ENCODE measurements around the gene GNG2.

The GNG2 gene

GRCh38 chr14:51895375-51895774, 35.0 kb downstream of the GNG2 start:
- DNase-seq = no peak

DNA sequence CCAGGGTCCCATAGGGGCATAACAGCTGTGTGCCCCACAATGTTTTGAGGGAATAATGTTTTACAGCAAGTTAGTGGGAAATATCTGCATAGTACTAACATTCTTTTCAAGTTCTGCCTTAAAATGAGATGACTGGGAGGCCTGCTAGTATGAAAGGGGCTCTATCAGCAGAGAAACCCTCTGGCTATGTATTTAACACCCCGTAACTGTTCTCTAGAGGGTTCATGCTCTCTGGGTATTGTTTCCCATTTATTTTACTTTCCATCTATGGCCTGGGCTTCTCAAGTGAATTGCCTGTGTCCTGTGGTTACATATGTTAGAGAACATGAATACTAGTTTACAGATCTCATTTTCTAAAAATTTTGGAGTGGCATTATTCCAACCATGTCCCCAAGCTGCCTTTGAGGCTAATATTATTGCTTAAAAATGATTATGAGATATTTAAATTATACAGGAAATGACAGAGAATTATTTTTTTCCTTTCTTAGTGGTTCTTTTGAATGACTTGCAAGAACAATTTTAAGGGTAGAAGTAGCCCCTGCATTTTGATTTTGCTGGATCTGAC, 37.5 kb downstream of the GNG2 start:
- no peak for DNase-seq

DNA sequence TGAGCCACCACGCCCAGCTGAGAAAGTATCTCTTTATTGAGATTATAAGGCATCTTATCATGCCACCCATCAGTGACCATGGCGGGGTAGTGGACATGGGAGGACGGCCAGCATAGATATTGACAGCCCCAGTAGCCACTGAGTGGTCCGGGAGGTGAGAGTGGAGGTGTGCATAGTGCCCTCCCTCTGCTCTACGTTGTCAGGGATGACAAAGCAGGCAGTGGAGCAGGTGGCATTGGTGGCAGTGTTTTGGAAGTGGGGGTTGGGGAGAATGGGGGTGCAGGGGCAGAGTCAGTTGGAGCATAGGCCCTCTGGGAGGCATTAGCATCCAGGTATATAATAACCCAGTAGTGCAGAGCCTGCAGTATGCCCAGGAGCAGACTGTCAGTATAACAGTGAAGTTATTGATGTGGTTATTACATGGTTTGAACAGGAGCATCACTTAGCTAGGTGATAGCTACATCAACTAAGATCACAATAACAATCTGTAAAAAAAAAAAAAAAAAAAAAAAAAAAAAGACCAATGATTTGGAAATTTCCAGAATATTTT, 41.1 kb downstream of the GNG2 start:
- no peak for DNase-seq

DNA sequence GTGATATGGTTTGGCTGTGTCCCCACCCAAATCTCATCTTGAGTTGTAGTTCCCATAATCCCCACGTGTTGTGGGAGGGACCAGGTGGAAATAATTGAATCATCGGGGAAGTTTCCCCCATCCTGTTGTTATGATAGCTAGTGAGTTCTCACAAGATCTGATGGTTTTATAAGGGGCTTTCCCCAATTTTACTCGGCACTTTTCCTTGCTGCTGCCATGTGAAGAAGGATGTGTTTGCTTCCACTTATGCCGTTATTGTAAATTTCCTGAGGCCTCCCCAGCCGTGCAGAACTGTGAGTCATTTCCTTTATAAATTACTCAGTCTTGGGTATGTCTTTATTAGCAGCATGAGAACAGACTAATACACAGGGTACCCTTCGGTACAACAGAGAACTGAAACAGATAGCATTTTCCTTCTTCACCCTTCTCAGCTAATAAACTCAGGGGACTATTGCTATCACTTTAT, 45.3 kb downstream of the GNG2 start:
- peak; percentile 80 for DNase-seq

- DNase-seq = no peak
Observed at GRCh38 chr14:51908086-51908485, 47.7 kb downstream of the GNG2 start.

GRCh38 chr14:51912112-51912786, 51.8 kb downstream of the GNG2 start:
- DNase-seq = no peak

GRCh38 chr14:51914310-51914709, 53.9 kb downstream of the GNG2 start:
- DNase-seq = no peak

DNA sequence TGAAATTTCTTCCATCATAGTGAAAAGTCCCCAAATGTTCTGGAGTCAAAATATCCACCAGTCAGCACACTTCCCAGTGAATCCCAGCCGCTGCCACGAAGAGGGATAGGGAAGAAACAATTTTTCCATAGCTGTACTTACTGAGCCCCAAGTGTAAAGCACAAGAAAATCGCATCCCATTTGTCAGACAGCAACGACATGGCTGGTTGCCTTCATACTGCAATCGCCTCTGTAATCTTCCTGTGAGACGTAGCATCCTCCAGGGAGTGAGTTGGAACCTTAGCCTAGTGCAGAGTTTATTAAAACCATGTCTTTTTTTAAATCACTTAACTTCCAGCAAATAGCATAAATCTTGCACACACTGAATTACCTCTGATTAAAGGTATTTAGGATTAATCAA, 56.8 kb downstream of the GNG2 start:
- DNase-seq = no peak

DNA sequence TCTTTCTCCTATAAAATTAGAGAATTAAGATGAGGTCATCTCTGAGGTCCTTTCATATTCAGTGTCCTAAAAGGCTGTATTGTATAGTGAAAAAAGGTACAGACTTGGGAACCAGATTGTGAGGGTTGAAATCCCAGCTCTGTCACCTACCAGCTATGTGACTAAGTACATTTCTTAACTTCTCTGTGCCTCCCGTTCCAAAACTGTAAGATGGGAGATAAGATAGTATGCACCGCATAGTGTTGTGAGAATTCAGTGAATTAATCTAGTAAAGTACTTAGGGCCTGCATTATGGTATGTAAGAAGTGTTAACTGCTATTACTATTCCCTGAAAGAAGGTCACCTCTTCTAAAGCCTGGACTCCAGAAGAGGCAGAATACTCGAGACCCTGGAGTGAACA, 60.6 kb downstream of the GNG2 start:
- DNase-seq = no peak

DNA sequence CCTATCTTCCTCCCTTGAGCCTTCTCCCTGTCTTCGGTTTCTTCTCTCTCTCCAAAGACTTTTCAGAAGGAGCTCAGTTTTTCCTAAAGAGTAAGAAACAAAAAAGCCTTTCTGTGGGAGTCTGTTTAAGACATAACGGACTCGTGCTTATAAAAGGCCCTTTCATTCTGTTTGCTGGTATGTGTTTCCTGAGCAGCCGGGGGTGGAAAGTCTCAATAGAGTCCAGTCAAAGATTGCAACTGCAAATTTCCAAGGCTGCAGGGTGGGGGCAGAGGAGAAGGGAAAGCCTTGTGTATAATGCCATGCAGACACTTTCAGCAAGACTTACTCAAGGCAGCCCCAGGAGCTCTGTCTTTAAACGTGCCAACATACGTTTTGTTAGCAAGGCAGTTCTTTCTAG, 62.2 kb downstream of the GNG2 start:
- DNase-seq = no peak

DNA sequence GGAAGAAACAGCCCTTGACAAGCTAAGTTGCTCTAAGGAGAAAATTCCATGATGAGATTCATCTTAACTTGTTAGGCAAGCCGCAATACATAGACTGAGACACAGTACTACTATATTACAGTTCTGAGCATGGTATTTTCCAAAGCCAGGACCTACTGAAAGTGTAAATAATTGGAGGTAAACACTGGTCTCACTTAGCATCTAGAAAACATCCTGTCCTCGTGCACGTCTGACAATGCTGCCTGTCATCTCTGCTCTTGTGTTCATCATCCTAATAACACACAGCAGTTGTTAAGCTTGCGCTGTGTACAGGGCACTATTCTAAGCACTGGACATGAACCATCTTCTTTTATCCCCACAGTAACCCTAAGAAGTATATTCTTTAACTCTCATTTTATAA, 64.2 kb downstream of the GNG2 start:
- DNase-seq = no peak

- DNase-seq = no peak
Observed at GRCh38 chr14:51925980-51926379, 65.6 kb downstream of the GNG2 start.

GRCh38 chr14:51926449-51926848, 66.0 kb downstream of the GNG2 start:
- DNase-seq = no peak

DNA sequence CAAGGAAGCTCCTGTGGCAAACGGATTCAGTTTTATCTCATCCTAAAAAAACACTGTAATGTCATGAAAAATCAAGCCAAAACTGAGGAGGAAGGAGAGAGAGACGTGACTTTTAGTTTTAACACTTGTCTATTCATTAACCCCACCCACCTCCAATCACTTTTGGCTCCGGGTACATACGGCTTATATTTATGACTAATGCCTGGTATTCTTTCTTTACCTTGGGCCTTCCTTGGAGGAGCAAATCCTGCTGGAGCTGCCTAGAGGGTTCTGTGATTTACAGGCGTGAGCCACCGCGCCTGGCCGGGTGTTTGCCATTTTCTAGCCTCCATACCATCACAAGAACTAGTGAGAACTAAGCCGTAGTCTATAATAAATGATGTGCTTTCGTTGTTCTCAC, 68.2 kb downstream of the GNG2 start:
- DNase-seq = no peak

DNA sequence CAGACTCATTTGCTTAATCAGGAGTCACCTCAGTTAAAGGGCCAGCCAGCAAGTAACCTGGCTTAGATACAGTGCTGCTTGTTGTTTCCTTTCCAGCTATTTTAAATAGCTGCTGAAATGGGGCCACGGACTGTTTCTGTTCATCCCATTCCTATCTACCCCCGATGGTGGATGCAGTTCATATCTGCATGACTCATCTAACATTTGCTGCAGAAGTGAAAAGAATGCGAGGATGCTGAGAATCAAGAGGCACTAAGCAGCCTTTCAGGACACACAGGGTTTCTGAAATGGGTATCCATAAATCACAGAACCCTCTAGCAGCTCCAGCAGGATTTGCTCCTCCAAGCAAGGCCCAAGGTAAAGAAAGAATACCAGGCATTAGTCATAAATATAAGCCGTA, 68.8 kb downstream of the GNG2 start:
- peak; percentile 5 for DNase-seq

DNA sequence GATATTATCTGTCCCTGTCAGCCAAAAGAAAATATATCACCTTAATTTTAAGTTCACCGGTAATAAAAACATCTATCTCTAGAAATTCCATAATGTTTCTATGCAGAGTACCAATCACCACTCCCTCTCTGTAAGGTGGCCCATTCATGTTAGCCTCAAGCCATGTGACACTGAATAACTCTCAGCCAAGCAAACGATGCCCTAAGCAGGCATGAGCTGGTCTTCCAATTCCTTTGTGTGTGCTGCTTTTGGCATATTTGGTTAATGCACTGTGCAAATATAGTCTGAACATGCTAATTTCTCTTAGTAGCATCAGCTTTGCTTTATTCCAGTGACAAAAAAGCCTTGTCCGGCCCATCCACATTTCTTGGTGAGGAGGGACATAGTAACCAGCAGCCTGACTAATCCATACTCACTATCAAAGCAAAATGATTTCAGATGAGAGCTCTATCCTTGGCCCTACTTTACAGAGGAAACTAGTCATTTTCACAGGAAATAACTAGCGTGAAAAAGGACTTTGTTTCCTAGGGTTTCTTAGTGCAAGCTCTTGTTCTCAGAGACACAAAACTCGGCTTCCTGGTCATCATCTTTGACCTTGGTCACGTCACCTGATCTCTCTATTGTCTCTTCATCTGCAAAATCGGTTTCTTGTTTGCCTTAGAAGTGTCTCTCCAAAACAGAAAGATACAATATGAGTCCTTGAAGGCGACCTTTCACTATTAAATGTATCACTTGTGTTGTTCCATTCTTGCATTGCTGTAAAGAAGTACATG, 69.7 kb downstream of the GNG2 start:
- DNase-seq = no peak

- DNase-seq = no peak
Observed at GRCh38 chr14:51931308-51931707, 70.9 kb downstream of the GNG2 start.

DNA sequence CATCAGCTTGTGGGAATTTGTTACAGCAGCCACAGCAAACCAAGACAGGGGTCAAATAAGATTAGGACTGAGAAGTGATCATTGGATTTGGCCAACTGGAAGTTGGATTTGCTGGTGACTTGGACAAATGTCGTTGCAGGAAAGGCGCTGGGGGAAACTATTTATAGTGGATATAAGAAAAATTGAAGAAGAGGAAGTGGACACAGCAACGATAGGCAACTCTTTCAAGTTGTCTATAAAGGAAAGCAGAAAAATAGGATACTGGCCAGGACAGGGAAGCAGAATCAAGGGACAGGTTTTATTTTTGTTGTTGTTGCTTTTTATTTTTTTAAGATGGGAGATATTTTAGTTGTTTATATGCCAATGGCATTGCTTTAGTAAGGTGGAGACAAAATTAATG, 72.8 kb downstream of the GNG2 start:
- DNase-seq = no peak

DNA sequence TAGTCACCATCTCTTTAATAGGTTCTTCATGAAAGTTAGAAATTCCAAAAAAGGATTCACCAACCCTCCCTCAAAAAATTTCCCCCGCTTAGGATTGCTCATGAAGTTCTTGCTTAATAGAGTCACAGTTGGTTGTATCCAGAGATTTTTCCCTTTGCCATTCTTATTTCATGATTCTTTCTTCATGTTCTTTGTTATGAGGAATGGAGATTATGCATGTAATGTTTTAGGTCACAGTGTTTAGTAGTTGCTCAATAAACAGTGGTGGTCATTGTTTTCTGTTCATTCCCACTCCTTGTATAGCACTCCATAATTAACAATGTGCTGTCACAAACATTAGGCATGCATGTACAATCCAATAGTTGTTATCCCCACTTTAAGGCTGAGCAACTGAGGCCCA, 77.7 kb downstream of the GNG2 start:
- DNase-seq = no peak

DNA sequence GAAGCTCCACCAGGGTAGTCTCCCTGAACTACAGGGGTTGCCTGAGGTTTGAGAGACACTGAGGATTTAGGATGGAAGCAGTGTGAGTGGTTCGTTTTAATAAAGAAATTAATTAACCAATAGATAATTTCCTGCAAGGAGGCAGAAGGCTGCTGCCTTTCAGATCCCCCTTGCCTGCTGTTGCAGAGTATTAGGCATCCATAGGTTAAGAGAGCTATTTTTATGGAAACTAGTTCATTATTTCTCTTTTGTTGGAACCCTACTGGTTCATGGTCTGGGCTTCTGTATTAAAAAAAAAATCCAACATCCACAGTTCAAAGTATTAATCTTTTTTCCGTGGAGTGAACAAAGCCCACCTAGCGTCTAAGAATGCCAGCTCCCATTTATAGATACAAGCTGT, 78.4 kb downstream of the GNG2 start:
- no peak for DNase-seq

DNA sequence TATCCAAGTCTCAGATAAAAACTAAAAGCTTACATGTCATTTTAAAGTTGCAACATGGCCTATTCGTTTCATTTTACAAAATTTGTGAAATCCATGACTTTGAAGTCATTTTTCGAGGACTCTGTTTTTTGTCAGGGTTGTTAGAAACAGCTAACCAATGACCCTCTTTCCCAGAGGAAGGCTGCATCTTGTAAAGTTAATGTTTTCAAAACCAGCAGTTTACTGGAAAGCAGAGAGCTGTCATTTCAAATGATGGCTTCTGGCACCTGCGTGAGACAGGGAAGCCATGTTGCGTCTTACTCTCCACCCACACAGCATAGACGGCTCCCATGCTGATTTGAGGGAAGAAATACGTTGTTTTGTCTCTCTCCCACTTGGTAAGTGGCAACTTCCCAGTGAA, 78.8 kb downstream of the GNG2 start:
- no peak for DNase-seq

DNA sequence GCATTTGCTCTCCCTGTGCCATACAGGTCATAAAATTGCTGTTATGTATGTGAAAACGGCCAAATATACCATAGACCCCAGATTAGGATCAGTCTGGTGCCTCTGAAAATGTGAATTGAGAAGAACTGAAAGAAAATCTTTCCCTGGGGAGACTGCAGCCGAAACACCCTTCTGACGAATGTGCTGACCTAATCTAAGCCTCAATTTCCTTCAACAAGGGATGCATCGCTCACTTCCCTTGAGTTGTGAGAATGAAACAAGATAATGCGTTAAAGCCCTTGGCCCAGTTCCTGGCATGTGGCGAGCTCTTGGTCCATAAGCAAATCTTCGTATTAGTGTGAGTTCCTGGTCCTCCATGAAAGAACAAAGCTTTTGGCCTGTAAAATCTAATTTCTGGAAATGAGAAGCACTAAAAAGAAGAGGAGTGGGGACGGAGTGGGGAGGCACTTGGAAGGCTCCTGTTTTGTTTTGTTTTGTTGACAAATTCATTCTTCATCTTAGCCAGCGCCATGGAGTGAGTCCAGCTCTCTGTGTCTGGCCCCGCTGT, 79.4 kb downstream of the GNG2 start:
- DNase-seq = no peak

- DNase-seq = no peak
Observed at GRCh38 chr14:51942971-51943370, 82.6 kb downstream of the GNG2 start.

GRCh38 chr14:51950007-51950406, 89.6 kb downstream of the GNG2 start:
- DNase-seq = no peak

Data from HCEC 1CT (cell line).